Left forelimb (tissue), 1 donor: ENCODE measurements around the gene CROCC2.

ENCODE experiments used
- DNase-seq: peaks from one replicate; pipeline ENCODE4 v3.0.0-alpha.2; 2018; ENCODE audit warnings: low spot score

CROCC2 gene

GRCh38 chr2:240875228-240876034 lies 30.7 kb upstream of the CROCC2 start:
- no peak for DNase-seq

DNA sequence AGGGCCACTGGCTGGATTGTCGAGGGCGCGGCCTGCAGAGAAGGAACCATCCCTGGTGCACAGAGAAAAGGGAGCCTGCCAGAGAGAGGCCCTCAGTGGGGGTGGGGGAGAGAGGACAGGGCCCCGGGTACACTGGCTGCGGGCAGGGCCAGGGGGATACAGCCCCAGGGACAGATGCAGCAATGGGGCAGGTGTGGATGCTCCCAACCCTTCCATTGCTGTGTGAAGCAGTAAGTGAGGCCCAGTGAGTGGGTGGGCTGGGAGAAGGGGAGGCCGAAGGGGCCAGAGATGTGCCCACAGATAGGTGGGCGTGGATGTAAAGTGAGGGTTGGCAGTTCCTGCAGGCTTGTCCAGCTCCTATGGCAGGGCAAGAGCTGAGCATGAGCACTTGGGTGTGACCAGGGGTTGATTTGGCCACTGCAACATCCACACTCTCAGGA lies 30.1 kb upstream of the CROCC2 start:
- no peak for DNase-seq

DNA sequence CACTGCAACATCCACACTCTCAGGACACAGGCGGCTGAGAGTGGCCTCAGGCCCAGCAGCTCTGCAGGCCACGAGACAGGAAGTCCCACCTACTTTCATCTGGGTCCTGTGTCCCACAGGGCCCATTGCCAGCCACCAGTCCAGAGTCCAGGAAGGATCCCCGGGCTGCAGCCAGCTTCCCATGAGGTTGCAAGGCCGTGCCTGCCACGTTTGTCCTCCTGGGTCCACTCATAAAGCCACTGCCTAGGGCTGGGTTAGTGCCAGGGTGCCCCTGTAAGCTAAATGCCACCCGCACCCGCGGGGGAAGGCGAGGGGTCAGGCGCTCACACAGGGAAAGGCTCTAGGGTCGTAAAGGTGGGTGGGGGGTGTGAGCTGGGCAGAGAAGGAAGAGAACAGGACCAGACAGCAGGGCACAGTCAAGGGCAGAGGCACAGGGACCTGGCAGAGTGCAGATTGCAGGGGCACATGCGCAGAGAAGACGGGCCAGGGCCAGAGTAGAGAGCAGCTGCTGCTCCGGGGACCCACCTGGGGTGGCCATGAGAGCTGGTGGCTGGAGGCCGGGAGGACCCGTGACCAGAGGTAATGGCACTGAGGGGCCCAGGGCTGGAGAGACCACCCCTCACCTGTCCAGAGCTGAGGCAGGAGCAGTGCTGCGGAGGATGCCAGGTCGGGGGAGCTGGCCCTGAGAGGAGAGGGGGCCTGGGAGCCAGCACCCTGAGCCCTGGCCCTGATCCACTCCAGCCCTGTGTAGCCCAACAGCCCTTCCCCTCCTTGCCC lies 29.5 kb upstream of the CROCC2 start:
- no peak for DNase-seq

DNA sequence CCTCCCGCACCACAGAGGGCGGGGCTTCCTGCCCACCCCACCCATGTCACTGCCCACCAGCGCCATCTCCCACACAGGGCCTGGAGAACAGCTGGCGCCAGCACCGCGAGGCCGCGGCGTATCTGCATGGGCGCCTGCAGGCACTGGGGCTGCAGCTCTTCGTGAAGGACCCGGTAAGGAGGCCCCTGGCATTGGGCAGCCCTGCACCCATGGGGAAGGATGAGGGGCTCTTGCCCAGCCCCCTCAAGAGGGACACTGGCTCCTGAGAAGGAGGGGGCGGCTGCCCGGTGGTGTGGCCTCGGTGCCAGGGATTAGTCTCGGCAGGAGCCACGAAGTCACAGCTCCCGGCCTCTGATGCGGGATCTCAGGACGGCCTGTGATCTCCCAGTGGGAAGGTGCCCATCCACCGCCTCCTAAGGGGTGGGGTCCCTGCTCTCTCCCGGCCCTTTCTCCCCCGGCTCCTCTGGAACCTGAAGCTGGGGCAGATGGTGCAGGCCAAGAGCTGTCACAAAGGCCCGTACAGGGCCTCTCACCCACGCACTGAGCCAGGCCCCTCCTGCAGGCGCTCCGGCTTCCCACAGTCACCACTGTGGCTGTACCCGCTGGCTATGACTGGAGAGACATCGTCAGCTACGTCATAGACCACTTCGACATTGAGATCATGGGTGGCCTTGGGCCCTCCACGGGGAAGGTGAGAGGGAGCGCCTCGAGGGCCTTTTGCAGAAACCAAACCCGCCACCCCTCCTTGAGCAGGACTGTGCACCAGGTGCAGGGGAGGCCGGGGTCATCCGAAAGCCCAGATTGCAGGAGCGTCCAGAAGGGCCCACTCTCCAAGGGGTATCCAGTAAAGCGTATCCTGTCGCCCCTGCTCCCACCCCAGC lies 28.4 kb upstream of the CROCC2 start:
- no peak for DNase-seq

DNA sequence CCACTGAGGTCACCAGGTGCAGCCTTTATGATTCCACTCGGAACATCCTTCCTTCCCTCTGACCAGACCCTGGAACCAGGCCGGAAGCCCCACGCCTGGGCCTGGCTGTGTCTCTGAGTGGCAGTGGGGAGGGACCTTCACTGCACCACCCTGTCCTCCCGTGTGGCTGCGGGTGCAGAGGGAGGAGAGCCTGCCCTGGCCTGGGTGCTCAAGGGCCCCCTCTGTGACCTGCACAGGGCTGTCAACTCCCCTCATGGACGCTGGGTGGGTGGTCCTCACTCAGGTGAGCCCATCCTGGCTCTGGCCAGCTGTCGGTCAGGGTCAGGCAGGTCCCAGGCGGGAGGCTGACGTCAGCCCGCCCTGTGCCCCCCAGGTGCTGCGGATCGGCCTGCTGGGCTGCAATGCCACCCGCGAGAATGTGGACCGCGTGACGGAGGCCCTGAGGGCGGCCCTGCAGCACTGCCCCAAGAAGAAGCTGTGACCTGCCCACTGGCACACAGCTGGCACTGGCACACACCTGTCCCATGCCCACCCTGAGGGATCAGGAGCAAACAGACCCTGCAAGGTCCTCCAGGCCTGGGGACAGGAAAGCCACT lies 27.7 kb upstream of the CROCC2 start:
- no peak for DNase-seq

DNA sequence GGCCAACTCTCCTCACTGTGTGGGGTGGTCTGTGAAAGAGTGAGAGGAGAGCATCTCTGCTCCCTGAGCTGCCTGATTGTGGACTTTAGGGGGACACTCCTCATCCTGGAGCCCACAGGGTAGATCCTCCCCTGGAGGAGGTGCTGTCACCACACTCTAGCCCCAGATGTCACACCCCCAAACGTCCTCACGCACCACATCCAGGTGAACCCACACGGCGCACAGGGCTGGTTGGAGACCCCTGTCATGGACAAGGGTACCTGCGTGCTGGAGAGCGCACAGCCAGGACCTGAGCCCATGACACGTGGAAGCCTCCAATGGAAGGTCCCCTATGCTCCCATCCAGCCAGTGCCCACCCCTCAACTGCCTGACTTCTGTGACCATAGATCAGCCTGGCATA lies 27.0 kb upstream of the CROCC2 start:
- DNase-seq: no peak

DNA sequence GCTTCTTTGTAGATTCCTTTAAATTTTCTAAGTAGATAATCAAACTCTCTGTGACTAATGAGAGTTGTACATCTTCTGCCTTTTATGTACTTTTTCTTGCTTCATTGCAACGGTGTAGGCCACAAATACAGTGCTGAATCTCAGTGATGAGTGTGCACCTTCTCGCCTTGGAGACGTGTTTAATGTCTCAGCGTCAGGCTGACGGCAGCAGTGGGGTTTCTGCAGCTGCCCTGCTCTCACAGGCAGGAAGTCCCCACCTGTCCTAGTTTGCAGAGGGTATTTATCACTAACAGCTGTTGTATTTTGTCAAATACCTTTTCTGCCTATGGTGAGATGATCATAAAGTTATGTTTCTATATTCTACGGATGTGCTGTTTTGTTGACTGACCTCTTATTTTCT lies 24.2 kb upstream of the CROCC2 start:
- no peak for DNase-seq

GRCh38 chr2:240884221-240884620 lies 21.9 kb upstream of the CROCC2 start:
- no peak for DNase-seq

GRCh38 chr2:240884745-240885144 lies 21.4 kb upstream of the CROCC2 start:
- DNase-seq: no peak

DNA sequence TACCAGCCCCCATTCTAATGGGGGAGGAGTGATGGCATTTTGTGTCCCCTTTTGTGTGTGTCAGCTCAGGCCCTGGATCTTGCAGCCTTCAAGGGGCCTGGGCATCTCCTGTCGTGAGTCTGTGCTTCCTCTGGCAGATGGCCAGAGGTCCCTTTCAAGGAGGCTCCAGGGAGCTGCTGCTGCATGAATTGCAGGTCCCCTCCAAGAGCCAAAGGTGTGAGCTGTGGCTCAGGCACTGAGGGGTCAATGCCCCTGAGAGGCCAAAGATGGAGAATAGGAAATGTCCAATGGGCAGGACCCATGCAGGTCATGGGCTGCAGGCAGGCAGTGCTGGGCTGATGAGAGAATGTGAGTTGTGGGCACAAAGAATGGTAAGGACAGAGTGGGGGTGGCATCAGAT lies 20.6 kb upstream of the CROCC2 start:
- DNase-seq: no peak

DNA sequence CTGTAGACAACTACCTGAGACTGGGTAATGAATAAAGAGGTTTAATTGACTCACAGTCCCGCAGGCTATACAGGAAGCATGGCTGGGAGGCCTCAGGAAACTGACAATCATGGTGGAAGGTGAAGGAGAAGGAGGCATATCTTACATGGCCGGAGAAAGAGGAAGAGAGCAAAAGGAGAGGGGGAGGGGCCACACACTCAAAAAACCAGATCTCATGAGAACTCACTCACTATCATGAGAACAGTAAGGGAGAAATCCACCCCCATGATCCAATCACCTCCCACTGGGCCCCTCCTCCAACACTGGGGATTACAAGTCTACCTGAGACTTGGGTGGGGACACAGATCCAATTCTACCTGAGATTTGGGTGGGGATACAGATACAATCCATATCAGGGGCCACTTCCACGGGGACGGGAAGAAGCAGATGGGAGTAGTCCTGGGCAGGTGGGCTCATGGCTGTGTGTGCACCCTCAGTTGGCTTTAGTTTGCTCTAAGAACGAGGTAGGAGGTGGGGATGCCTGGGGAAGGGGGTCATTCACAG lies 20.0 kb upstream of the CROCC2 start:
- no peak for DNase-seq

- no peak for DNase-seq
Observed at GRCh38 chr2:240886678-240887609, 19.2 kb upstream of the CROCC2 start.

DNA sequence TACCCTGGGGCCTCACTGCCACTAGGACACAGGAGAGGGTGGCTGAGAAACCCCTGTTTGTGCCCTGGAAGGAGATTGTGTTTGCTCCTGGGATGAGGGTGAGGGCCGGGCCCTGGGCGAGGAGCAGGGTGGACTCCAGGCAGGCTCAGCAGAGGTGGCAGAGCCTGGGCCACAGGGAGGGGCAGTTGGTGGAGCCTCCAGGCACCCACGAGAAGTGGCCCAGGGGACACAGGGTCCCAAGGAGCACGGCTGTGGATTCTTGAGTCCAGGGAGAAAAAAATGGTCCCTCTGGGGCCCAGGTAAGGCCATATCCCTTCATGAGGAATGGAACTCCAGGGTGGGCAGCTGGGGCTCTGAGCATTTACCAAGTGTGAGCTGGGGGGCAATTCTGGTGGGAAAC lies 18.5 kb upstream of the CROCC2 start:
- DNase-seq: no peak

DNA sequence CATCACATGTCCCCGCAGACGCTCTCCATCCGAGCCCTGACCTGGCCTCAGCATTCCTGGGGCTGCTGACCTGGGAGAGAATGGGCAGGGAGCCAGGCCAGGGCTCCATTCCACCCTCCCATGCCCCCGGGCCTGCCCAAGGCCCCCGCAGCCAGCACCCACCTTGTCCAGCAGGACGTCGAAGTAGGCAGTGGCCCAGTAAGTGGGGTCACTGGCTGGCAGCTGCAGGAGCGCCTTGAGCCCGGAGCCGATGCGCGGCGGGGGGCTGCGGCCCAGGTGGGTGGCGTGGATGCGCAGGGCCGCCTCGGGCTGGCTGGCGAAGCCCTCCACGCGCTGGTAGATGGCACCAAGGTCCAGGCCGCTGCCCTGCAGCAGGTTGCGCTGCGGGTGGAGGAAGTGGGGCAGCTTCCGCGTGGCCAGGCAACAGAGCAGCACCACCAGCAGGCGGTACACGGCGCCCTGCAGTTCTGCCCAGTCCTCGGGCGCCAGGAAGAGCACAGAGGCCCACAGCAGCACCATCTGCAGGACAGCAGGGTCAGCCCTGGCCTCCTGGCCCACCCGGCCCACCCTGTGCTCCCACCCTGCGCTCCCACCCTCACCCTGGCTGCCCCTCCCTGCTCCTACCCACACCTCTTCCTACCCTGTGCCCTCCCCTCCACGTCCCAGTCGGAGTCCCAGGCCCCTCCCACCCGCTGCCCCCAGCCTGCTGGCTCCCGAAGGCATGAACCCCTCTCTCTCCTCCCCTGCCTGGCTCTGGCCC lies 17.8 kb upstream of the CROCC2 start:
- no peak for DNase-seq

GRCh38 chr2:240888890-240889573 lies 17.1 kb upstream of the CROCC2 start:
- DNase-seq: no peak

DNA sequence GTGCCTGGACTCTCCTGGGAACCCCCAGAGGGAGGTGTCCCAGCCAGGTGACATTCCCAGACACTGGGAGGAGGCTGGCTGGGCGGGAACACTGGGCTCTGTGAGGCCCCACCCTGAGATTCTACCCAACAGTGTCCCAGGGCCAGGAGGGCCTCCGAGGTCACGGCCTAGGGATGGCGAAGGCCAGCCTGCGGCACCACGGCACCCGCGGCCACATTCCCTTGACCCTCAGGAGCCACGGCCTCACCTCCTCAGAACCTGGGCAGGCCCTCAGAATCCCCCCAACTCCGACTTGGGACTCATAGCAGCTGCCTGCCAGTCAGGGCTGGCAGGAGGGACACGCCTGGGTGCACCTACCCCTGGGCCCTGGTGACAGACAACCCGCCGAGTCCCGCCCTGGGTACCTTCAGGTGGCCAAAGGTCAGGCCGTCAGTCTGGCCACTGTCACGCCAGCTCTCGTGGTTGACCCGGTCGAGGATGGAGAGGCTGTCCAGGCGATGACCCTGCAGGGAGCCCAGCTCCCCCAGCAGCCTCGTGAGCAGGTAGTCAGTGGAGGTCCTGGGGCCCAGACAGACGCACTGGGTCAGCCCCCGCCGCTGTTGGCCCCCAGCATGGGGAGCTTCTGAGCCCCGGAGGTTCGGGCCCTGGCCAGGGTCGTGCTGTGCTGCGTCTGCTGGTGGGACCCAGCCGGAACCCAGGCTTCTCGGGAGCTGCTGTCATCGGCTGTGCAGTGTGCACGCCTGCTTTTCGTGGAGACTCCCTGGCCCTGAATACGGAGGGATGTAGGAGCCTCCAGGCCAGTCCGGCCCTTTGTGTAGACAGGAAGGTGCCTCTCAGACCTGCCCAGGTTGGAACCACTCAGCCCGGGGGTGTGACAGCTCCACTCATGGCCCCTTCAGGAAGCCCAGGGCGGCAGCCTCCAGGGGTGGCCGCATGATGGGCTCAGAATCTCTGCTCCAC lies 16.3 kb upstream of the CROCC2 start:
- DNase-seq: no peak

- no peak for DNase-seq
Observed at GRCh38 chr2:240890691-240891090, 15.4 kb upstream of the CROCC2 start.
